ENCODE data around the gene NELFE.
"Not testable (repeated sequence)": the region's sequence is repeated elsewhere in the genome, so short reads cannot be mapped to it uniquely, and the experiment has no call there.

The NELFE gene

GRCh38 chr6:31958741-31959739, at the start of gene NELFE, which contains the start of gene SKIC2:
Gene NELFE (minus strand): TSS chr6:31958971. CDS start chr6:31958446, 525 bp downstream.
Gene SKIC2 (plus strand): TSS chr6:31959175. CDS start chr6:31959193, 18 bp downstream.
- DNase-seq (ENCODE audit: low read depth in 1 of 2, low spot score in 1 of 2), result peak; percentile 95 to 98

DNA sequence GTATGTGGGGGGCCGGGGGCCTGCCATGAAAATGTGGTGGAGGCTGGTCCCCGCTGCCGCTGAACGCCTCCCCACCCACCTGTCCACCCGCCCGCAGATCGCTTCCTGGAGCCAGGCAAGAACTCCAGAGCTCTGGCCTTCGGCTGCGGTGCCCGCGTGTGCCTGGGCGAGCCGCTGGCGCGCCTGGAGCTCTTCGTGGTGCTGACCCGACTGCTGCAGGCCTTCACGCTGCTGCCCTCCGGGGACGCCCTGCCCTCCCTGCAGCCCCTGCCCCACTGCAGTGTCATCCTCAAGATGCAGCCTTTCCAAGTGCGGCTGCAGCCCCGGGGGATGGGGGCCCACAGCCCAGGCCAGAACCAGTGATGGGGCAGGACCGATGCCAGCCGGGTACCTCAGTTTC, 49.3 kb upstream of the NELFE start:
- not testable (repeated sequence) for DNase-seq (ENCODE audit: low read depth in 1 of 2, low spot score in 1 of 2)

GRCh38 chr6:32007086-32007485, 48.3 kb upstream of the NELFE start:
- DNase-seq (ENCODE audit: low read depth in 1 of 2, low spot score in 1 of 2), result not testable (repeated sequence)

- not testable (repeated sequence) for DNase-seq (ENCODE audit: low read depth in 1 of 2, low spot score in 1 of 2)
These were observed 47.3 kb upstream of the NELFE start for GRCh38 chr6:32005991-32006529.

DNA sequence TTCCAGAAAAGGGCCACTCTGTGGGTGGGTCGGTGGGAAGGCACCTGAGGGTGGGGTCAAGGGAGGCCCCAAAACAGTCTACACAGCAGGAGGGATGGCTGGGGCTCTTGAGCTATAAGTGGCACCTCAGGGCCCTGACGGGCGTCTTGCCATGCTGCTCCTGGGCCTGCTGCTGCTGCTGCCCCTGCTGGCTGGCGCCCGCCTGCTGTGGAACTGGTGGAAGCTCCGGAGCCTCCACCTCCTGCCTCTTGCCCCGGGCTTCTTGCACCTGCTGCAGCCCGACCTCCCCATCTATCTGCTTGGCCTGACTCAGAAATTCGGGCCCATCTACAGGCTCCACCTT, 46.7 kb upstream of the NELFE start:
- DNase-seq (ENCODE audit: low read depth in 1 of 2, low spot score in 1 of 2), result not testable (repeated sequence)

GRCh38 chr6:32004864-32005537, 46.2 kb upstream of the NELFE start:
- not testable (repeated sequence) for DNase-seq (ENCODE audit: low read depth in 1 of 2, low spot score in 1 of 2)

- not testable (repeated sequence) for DNase-seq (ENCODE audit: low read depth in 1 of 2, low spot score in 1 of 2)
These were observed 45.6 kb upstream of the NELFE start for GRCh38 chr6:32004393-32004792.

GRCh38 chr6:32003301-32003700, 44.5 kb upstream of the NELFE start:
- DNase-seq (ENCODE audit: low read depth in 1 of 2, low spot score in 1 of 2), result not testable (repeated sequence)

GRCh38 chr6:32002546-32003268, 43.9 kb upstream of the NELFE start:
- DNase-seq (ENCODE audit: low read depth in 1 of 2, low spot score in 1 of 2), result not testable (repeated sequence)

- DNase-seq (ENCODE audit: low read depth in 1 of 2, low spot score in 1 of 2), result not testable (repeated sequence)
These were observed 37.6 kb upstream of the NELFE start for GRCh38 chr6:31996385-31996784.

DNA sequence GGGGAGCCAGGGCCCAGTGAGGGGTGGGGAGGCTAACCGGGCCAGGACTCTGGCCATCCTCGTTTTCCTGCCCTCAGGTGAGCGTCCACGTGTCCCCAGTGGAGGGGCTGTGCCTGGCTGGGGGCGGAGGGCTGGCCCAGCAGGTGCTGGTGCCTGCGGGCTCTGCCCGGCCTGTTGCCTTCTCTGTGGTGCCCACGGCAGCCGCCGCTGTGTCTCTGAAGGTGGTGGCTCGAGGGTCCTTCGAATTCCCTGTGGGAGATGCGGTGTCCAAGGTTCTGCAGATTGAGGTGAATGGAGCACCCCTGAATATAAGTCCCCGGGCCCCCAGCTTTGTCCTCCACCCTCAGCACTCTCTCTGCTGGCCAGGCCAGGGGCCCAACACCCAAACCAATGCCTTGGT, 35.6 kb upstream of the NELFE start:
- DNase-seq (ENCODE audit: low read depth in 1 of 2, low spot score in 1 of 2), result not testable (repeated sequence)

GRCh38 chr6:31989363-31989762, 30.6 kb upstream of the NELFE start:
- DNase-seq (ENCODE audit: low read depth in 1 of 2, low spot score in 1 of 2), result not testable (repeated sequence)

- DNase-seq (ENCODE audit: low read depth in 1 of 2, low spot score in 1 of 2), result not testable (repeated sequence)
These were observed 23.0 kb upstream of the NELFE start, which contains the start of gene C4A for GRCh38 chr6:31981744-31982143. Gene C4A (plus strand): TSS chr6:31982057. CDS start chr6:31982108, 51 bp downstream.

DNA sequence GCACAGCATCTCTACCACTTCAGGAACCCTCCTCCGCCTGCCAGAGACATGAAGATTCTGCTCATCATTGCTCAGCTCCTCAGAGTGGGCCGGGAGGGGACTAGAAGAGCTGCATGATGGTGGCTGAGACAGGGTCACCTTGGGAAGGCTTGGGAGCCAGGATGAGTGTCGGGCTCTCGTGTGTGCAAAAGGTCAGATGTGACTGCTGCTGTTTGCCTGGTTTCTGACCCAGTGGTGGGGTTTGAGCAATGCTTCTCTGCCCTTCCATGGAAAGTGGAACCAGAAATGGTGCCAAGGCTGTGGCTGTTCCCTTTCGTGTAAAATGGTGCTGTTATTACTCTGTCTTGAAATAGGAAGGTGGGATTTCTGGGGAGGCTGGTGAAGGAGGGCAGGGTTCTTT, 22.2 kb upstream of the NELFE start:
- DNase-seq (ENCODE audit: low read depth in 1 of 2, low spot score in 1 of 2), result not testable (repeated sequence)

DNA sequence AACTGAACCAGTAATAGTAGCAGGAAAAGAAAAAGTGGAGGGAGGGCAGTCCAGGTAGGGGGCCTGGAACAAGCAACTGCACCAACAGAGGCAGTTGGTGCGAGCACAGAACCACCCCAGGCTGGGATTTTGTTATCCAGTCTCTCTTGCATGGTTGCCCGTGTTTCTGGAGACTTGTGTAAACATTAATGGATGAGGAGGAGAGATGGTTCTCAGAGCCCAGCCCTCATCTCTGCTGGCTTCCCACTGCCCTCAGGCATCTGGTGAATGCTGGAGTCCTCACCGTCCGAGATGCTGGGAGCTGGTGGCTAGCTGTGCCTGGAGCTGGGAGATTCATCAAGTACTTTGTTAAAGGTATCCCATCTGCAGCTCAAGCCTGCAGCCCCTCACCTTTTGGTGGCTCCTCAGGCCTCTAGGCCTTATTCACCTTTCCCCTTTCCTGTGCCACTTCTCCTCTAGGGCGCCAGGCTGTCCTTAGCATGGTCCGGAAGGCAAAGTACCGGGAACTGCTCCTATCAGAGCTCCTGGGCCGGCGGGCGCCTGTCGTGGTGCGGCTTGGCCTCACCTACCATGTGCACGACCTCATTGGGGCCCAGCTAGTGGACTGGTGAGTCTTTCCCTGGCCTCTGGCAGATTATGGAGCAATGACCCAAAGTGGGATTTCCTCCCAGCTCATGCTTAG, 21.6 kb upstream of the NELFE start:
- not testable (repeated sequence) for DNase-seq (ENCODE audit: low read depth in 1 of 2, low spot score in 1 of 2)

DNA sequence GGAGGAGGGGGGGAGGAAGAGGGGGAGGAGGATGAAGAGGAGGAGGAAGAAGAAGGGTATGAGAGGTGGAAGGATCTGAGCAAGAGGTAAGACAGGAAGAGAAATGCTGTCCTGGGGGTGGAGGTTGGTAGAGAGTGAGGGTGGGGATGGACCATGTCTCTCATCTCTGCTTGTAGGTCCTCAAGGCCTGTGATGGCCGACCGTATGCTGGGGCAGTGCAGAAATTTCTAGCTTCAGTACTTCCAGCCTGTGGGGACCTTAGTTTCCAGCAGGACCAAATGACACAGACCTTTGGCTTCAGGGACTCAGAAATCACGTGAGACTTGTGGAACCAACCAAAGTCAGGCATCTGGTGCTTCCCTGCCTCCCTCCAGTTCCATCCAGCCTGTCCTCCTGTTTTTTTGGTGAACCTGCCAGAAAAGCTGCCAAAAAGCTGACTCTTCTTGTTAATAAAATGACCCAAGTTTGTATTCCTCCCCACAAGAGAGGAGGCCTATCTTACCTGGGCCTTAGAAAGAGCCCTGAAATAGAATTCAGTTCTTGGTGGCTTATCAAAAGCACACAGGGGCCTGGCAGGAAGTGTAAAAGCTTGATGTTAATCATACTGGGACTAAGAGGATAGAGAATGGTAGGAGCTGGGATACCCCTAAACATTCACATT, 20.6 kb upstream of the NELFE start:
- no peak for DNase-seq (ENCODE audit: low read depth in 1 of 2, low spot score in 1 of 2)

DNA sequence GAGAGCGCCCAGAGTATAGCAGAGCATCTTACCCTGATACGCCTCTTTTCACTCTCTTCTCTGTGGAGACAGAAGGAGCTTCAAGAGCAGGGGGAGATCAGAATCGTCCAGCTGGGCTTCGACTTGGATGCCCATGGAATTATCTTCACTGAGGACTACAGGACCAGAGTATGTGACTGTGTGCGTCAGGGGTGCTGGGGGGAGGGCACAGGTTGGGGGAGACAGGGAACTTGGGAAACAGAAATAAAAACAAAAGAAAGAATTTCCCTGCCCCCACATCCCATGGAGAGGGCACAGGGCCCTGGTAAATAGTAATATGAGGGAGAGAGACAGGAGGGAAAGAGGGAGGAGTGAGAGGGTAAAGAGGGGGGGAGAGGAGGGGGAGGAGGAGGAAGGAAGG, 20.1 kb upstream of the NELFE start:
- no peak for DNase-seq (ENCODE audit: low read depth in 1 of 2, low spot score in 1 of 2)

GRCh38 chr6:31977816-31978431, 19.2 kb upstream of the NELFE start:
- no peak for DNase-seq (ENCODE audit: low read depth in 1 of 2, low spot score in 1 of 2)

- DNase-seq (ENCODE audit: low read depth in 1 of 2, low spot score in 1 of 2), result not testable (repeated sequence)
These were observed 17.3 kb upstream of the NELFE start for GRCh38 chr6:31976065-31976464.
